Panc1 (cell line): ENCODE results near the gene FAM13A.

Source experiments
- POLR2AphosphoS5 ChIP-seq: IDR thresholded peaks from 2 replicates; pipeline ENCODE4 v1.6.1; 2012; ENCODE audit warnings: mild to moderate bottlenecking, low read depth, low read length, moderate library complexity
- SIN3A ChIP-seq: IDR thresholded peaks from 2 replicates; pipeline ENCODE4 v1.6.1; 2012; ENCODE audit warnings: low read depth, mild to moderate bottlenecking, low read length, moderate library complexity, borderline replicate concordance; ENCODE audit not compliant: insufficient read depth
- TF ChIP-seq, protein P1 (sequence below): fragments of 450-650 bp; IDR thresholded peaks from 2 replicates; pipeline ENCODE4 v1.5.1; 2017; ENCODE audit warnings: mild to moderate bottlenecking
- TF ChIP-seq, protein P2 (sequence below), 2 experiments: IDR thresholded peaks; 2 replicates each; pipeline ENCODE4 v1.6.1; 2011 to 2012; ENCODE audit warnings: low read depth in 2 of 2, control low read depth in 1 of 2, low read length in 1 of 2, mild to moderate bottlenecking in 1 of 2, moderate library complexity in 1 of 2; ENCODE audit not compliant: insufficient read depth in 1 of 2

DNA sequence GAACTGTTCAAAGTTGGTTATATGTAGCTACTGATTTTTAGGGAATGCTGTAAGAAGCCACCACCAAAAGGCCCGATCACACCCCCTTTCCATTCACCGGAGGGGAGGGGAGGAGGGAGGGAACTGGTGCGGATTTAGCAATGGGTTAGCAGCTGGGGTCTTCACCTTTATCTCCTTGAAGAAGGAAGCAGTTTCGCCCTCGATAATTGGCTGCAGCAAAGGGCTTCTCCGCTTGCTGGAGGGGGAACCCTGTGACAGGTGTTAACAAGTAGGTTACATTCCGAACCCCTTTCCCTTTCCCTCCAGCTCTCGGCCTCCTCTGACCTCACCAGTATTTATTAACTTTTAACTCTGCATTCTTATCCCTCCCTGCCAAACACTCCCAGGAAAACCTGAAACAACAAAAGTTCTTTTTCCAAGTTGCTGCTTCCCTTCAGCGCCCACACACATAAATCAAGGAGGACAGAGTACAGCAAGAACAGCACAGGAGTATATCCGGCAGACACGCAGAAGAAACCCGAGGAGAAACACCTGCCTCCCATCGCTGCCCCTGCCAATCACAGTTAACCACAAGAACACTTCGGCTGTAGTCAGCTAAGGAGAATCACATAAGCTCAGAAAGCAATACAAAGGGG lies 319.6 kb downstream of the FAM13A start:
- no peak for TF ChIP-seq POLR2AphosphoS5
- TF ChIP-seq, protein P1, sequence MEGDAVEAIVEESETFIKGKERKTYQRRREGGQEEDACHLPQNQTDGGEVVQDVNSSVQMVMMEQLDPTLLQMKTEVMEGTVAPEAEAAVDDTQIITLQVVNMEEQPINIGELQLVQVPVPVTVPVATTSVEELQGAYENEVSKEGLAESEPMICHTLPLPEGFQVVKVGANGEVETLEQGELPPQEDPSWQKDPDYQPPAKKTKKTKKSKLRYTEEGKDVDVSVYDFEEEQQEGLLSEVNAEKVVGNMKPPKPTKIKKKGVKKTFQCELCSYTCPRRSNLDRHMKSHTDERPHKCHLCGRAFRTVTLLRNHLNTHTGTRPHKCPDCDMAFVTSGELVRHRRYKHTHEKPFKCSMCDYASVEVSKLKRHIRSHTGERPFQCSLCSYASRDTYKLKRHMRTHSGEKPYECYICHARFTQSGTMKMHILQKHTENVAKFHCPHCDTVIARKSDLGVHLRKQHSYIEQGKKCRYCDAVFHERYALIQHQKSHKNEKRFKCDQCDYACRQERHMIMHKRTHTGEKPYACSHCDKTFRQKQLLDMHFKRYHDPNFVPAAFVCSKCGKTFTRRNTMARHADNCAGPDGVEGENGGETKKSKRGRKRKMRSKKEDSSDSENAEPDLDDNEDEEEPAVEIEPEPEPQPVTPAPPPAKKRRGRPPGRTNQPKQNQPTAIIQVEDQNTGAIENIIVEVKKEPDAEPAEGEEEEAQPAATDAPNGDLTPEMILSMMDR: no peak
- no peak for TF ChIP-seq SIN3A
- TF ChIP-seq, protein P2, sequence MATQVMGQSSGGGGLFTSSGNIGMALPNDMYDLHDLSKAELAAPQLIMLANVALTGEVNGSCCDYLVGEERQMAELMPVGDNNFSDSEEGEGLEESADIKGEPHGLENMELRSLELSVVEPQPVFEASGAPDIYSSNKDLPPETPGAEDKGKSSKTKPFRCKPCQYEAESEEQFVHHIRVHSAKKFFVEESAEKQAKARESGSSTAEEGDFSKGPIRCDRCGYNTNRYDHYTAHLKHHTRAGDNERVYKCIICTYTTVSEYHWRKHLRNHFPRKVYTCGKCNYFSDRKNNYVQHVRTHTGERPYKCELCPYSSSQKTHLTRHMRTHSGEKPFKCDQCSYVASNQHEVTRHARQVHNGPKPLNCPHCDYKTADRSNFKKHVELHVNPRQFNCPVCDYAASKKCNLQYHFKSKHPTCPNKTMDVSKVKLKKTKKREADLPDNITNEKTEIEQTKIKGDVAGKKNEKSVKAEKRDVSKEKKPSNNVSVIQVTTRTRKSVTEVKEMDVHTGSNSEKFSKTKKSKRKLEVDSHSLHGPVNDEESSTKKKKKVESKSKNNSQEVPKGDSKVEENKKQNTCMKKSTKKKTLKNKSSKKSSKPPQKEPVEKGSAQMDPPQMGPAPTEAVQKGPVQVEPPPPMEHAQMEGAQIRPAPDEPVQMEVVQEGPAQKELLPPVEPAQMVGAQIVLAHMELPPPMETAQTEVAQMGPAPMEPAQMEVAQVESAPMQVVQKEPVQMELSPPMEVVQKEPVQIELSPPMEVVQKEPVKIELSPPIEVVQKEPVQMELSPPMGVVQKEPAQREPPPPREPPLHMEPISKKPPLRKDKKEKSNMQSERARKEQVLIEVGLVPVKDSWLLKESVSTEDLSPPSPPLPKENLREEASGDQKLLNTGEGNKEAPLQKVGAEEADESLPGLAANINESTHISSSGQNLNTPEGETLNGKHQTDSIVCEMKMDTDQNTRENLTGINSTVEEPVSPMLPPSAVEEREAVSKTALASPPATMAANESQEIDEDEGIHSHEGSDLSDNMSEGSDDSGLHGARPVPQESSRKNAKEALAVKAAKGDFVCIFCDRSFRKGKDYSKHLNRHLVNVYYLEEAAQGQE (IDR thresholded peaks at IDR 0.05; ENCODE audit: insufficient read depth in 1 of 2, low read depth in 2 of 2, low read length in 1 of 2): no peak
